ENCODE data around the gene PLB1.

The PLB1 gene

GRCh38 chr2:28602751-28603639 is 107.1 kb downstream of the PLB1 start:
- DNase-seq (ENCODE audit: low read depth in 1 of 2, low spot score in 1 of 2), result peak; percentile 90 to 93
- peak overlapping the region; percentile 27 for H3K4me3 ChIP-seq (replicated peaks; ENCODE audit: insufficient read depth, low read length)
- H3K27ac ChIP-seq (replicated peaks), result peak overlapping the region; percentile 87
- peak; percentile 70 for TF ChIP-seq POLR2AphosphoS5 (IDR thresholded peaks at IDR 0.05; ENCODE audit: low read depth)
- TF ChIP-seq CTCF (IDR thresholded peaks at IDR 0.05; ENCODE audit: insufficient read depth, low read length), result no peak
- H3K27me3 ChIP-seq (ENCODE audit: insufficient read depth, poor library complexity, severe bottlenecking), result no peaks in the 10 kb centered on the region

DNA sequence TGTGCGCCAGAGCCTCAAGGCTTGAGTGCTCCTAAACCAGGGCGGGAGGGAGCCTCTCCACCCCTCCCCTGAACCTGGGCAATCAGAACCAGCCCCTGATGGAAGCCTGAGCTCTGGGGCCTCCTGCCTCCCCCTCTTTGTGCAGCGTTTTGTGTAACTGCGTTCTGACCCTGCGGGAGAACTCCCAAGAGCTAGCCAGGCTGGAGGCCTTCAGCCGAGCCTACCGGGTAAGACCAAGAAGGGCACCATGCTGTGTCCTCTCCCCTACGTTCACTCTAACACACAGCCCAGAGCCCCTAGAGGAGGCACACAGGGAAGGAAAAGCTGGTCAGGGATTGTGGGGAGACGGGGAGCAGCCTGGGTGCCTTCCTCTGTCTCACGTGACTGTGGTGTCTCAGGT is 108.0 kb downstream of the PLB1 start:
- H3K27ac ChIP-seq (replicated peaks), result peak overlapping the region; percentile 87
- no peak for DNase-seq (ENCODE audit: low read depth in 1 of 2, low spot score in 1 of 2)
- no peak for TF ChIP-seq REST (IDR thresholded peaks at IDR 0.05; ENCODE audit: insufficient replicate concordance, low read depth)
- no peak for TF ChIP-seq SPI1 (IDR thresholded peaks at IDR 0.05; ENCODE audit: borderline replicate concordance, low read depth)
- TF ChIP-seq CTCF (IDR thresholded peaks at IDR 0.05; ENCODE audit: insufficient read depth, low read length), result no peak
- no peak for TF ChIP-seq GABPA (IDR thresholded peaks at IDR 0.05; ENCODE audit: low read depth)
- no peak for TF ChIP-seq POLR2AphosphoS5 (IDR thresholded peaks at IDR 0.05; ENCODE audit: low read depth)
- no peak overlapping the region for H3K4me3 ChIP-seq (replicated peaks; ENCODE audit: insufficient read depth, low read length)
- H3K27me3 ChIP-seq (ENCODE audit: insufficient read depth, poor library complexity, severe bottlenecking), result no peaks in the 10 kb centered on the region

DNA sequence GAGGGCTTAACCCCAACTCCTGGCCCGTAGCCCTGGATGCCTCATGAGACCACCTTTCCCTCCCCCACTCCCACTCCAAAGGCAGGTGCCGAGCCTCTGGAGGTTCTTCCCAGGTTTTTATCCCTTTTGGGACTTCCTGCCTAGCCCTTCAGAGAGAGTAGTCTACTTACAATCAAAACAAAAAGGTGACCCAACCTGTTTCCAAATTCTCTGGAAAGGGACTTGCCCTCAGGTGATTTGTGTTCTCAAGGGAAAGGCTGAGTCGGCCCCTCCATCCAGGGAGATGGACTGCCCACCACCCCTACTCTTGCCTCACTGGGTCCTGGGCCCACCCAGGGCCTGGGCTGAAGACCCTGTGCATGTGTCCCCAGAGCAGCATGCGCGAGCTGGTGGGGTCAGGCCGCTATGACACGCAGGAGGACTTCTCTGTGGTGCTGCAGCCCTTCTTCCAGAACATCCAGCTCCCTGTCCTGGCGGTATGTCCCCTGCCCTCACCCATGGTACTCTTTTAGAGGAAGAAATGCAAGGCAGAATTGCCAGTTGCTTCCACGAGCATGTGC is 108.5 kb downstream of the PLB1 start:
- TF ChIP-seq POLR2AphosphoS5 (IDR thresholded peaks at IDR 0.05; ENCODE audit: low read depth) (no peak), CTCF (IDR thresholded peaks at IDR 0.05; ENCODE audit: insufficient read depth, low read length) (no peak), SPI1 (IDR thresholded peaks at IDR 0.05; ENCODE audit: borderline replicate concordance, low read depth) (no peak), REST (IDR thresholded peaks at IDR 0.05; ENCODE audit: insufficient replicate concordance, low read depth) (no peak), GABPA (IDR thresholded peaks at IDR 0.05; ENCODE audit: low read depth) (no peak)
- H3K4me3 ChIP-seq (replicated peaks; ENCODE audit: insufficient read depth, low read length), result no peak overlapping the region
- peak overlapping the region; percentile 87 for H3K27ac ChIP-seq (replicated peaks)
- no peaks in the 10 kb centered on the region for H3K27me3 ChIP-seq (ENCODE audit: insufficient read depth, poor library complexity, severe bottlenecking)
- no peak for DNase-seq (ENCODE audit: low read depth in 1 of 2, low spot score in 1 of 2)
